Transverse colon (tissue), 4 donors: ENCODE data around the gene RAB11FIP3.

Source experiments
- CTCF ChIP-seq, 5 experiments: fragments of 200-600 bp in 3 of 5; fragments of 450-650 bp in 2 of 5; sonication (generic) in 3 of 5; IDR thresholded peaks; 1 replicate in 2 of 5; 2 replicates in 3 of 5; pipeline ENCODE4 v1.5.1; 2016 to 2017; ENCODE audit warnings: antibody characterized with exemption in 5 of 5, inconsistent platforms in 3 of 5, mild to moderate bottlenecking in 2 of 5, moderate library complexity in 1 of 5
- EP300 ChIP-seq: sonication (generic); formaldehyde crosslinking; IDR thresholded peaks from one replicate; pipeline ENCODE4 v1.6.1; 2017; ENCODE audit warnings: antibody characterized with exemption, low read depth
- POLR2AphosphoS5 ChIP-seq, 3 donors: sonication (generic); formaldehyde crosslinking; IDR thresholded peaks; one replicate each; pipeline ENCODE4 v1.6.1; 2016; ENCODE audit warnings: antibody characterized with exemption in 3 of 3

- TF ChIP-seq CTCF (IDR thresholded peaks at IDR 0.05) (no peak), EP300 (no peak), POLR2AphosphoS5 (IDR thresholded peaks at IDR 0.05) (no peak)
Measured at GRCh38 chr16:386641-387156, 38.8 kb upstream of the RAB11FIP3 start.
